Smooth muscle cell (in vitro differentiated cells): ENCODE measurements around the gene MTHFD1L. TPM values are rescaled to one million over a fixed set of nuclear protein-coding genes. Genes with fewer than 3 reads are reported as not detected.

Experiments
- DNase-seq: peaks from one replicate; lab custom pipeline; 2025; ENCODE audit not compliant: unreplicated experiment; lab: John Stamatoyannopoulos, UW
- H2AFZ ChIP-seq: fragments of 200-600 bp; sonication (generic); 2 replicates; pipeline ENCODE4 v1.6.0; 2016; ENCODE audit warnings: antibody characterized with exemption, low read depth, mild to moderate bottlenecking
- H3F3A ChIP-seq: fragments of 200-600 bp; sonication (generic); 2 replicates; pipeline ENCODE4 v1.6.0; 2017; ENCODE audit warnings: antibody characterized with exemption, low read depth
- H3K27ac ChIP-seq: fragments of 200-600 bp; sonication (generic); 2 replicates; pipeline ENCODE4 v1.5.1; 2016; ENCODE audit warnings: low read depth, mild to moderate bottlenecking
- H3K27me3 ChIP-seq: fragments of 200-600 bp; sonication (generic); 2 replicates; pipeline ENCODE4 v1.6.1; 2016; ENCODE audit warnings: low read depth, mild to moderate bottlenecking
- H3K36me3 ChIP-seq: fragments of 200-600 bp; sonication (generic); 2 replicates; pipeline ENCODE4 v1.5.1; 2016; ENCODE audit warnings: low read depth
- H3K4me1 ChIP-seq: fragments of 200-600 bp; sonication (generic); 2 replicates; pipeline ENCODE4 v1.5.1; 2016; ENCODE audit warnings: low read depth
- H3K4me2 ChIP-seq: fragments of 200-600 bp; sonication (generic); 2 replicates; pipeline ENCODE4 v1.6.0; 2016; ENCODE audit warnings: mild to moderate bottlenecking
- H3K4me3 ChIP-seq: fragments of 200-600 bp; sonication (generic); 2 replicates; pipeline ENCODE4 v1.5.1; 2016; ENCODE audit warnings: mild to moderate bottlenecking
- H3K79me2 ChIP-seq: fragments of 200-600 bp; sonication (generic); 2 replicates; pipeline ENCODE4 v1.6.0; 2016; ENCODE audit warnings: low read depth, mild to moderate bottlenecking
- H3K9ac ChIP-seq: fragments of 200-600 bp; sonication (generic); 2 replicates; pipeline ENCODE4 v1.6.0; 2016; ENCODE audit warnings: low read depth
- H3K9me3 ChIP-seq: fragments of 200-600 bp; sonication (generic); replicated peaks from 2 replicates; pipeline ENCODE4 v1.5.1; 2016; ENCODE audit warnings: low read depth
- H4K20me1 ChIP-seq: fragments of 200-600 bp; sonication (generic); 2 replicates; pipeline ENCODE4 v1.6.0; 2016; ENCODE audit warnings: low read depth
- CTCF ChIP-seq: fragments of 200-600 bp; sonication (generic); IDR thresholded peaks from 2 replicates; pipeline ENCODE4 v1.5.1; 2017; ENCODE audit warnings: borderline replicate concordance, mild to moderate bottlenecking, antibody characterized with exemption; ENCODE audit not compliant: insufficient read depth, poor library complexity, severe bottlenecking
- WGBS: methylation state at CpG from one replicate; pipeline ENCODE4 v1.1.7; 2016; ENCODE audit warnings: low lambda C conversion rate; 5-methylcytosine and 5-hydroxymethylcytosine counted together
- polyA plus RNA-seq: library from polyadenylated mRNA; unstranded; fragments of >200 nt; fragmentation: Nextera tagmentation; extraction: Ambion mirVana; gene quantifications from 2 replicates; pipeline ENCODE4 v1.2.1, GENCODE V29; 2016
- total RNA-seq: library from RNA; depleted of rRNA; stranded (reverse); fragments of >200 nt; gene quantifications from 2 replicates; pipeline ENCODE4 v1.2.3, GENCODE V29; 2014

MTHFD1L gene
- total and polyA plus RNA-seq, 2 experiments from 2014 or later, result 35.9 to 46.2 TPM

DNA sequence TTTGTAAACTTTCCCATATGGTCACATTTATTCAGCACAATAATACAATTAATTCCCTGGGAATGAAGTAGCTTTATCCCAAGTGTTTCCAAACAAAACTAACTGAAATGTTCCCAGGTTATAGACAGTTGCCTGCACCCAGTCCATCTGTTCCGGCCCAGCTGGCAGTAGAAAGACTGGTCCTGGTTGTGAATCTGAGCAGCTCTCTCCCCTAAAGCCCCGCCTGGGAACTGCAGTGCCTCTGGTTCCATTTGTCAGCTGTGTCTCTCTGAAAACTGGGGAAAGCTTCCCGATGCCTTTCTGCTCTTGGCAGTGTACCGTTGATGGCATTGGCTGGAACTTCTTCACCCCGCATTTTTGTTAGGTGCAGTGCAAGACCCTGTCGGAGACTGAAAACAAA, 8.7 kb downstream of the MTHFD1L start:
- peaks cover 6% of the 10 kb centered on the region for H3F3A ChIP-seq
- peaks cover 77% of the 10 kb centered on the region for H3K79me2 ChIP-seq
- H3K4me3 ChIP-seq, result no peak overlapping the region
- WGBS, result 85% methylated on average over 6 of the region's 6 CpGs
- H3K9me3 ChIP-seq, result no peaks in the 10 kb centered on the region
- H3K9ac ChIP-seq, result no peak overlapping the region
- no peak overlapping the region for H2AFZ ChIP-seq
- no peaks in the 10 kb centered on the region for H3K27me3 ChIP-seq
- peaks cover 76% of the 10 kb centered on the region for H4K20me1 ChIP-seq
- H3K36me3 ChIP-seq, result peaks cover 4% of the 10 kb centered on the region
- no peak overlapping the region for H3K4me2 ChIP-seq
- H3K4me1 ChIP-seq, result peaks cover 9% of the 10 kb centered on the region
- H3K27ac ChIP-seq, result no peak overlapping the region
- TF ChIP-seq CTCF, result no peak
- no peak for DNase-seq

DNA sequence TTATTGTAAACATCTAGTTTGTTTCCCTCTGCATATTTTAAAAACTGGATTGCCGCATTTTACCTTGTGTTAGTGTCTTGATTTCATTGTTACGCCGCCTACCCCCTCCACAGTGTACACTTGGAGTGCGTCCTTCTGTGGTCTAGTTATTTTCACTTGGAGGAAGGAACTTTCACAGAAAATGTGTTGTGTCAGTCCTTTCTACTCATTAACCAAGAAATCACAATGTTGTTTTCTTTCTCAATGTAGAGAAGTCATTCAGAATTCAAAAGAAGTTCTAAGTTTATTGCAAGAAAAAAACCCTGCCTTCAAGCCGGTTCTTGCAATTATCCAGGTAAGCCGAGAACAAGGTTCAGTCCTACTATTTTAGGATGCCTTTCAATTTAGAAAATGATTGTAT, 10.3 kb downstream of the MTHFD1L start:
- Histone ChIP-seq H4K20me1 (peaks cover 61% of the 10 kb centered on the region), H3K4me2 (no peak overlapping the region), H3K79me2 (peaks cover 76% of the 10 kb centered on the region), H3K9ac (no peak overlapping the region), H3K4me1 (peaks cover 9% of the 10 kb centered on the region), H3F3A (peaks cover 7% of the 10 kb centered on the region), H3K36me3 (peaks cover 4% of the 10 kb centered on the region), H3K27me3 (no peaks in the 10 kb centered on the region), H3K9me3 (no peaks in the 10 kb centered on the region), H2AFZ (no peak overlapping the region), H3K27ac (no peak overlapping the region), H3K4me3 (no peak overlapping the region)
- 92% methylated on average over 6 of the region's 6 CpGs for WGBS
- TF ChIP-seq CTCF, result no peak
- no peak for DNase-seq

GRCh38 chr6:150876598-150876997, 11.1 kb downstream of the MTHFD1L start:
- TF ChIP-seq CTCF, result no peak
- Histone ChIP-seq H3K4me2 (no peak overlapping the region), H4K20me1 (peaks cover 55% of the 10 kb centered on the region), H3K27ac (no peak overlapping the region), H3K9ac (no peak overlapping the region), H3K4me3 (no peak overlapping the region), H3K4me1 (peaks cover 10% of the 10 kb centered on the region), H3K27me3 (no peaks in the 10 kb centered on the region), H3K79me2 (peaks cover 75% of the 10 kb centered on the region), H3K9me3 (no peaks in the 10 kb centered on the region), H3K36me3 (peaks cover 4% of the 10 kb centered on the region), H2AFZ (no peak overlapping the region), H3F3A (peaks cover 13% of the 10 kb centered on the region)
- DNase-seq, result no peak
- 85% methylated on average over 5 of the region's 5 CpGs for WGBS

GRCh38 chr6:150877928-150878327, 12.4 kb downstream of the MTHFD1L start:
- no peak overlapping the region for H2AFZ ChIP-seq
- no peak overlapping the region for H3K9ac ChIP-seq
- H3K27me3 ChIP-seq, result no peaks in the 10 kb centered on the region
- peaks cover 43% of the 10 kb centered on the region for H4K20me1 ChIP-seq
- H3K27ac ChIP-seq, result no peak overlapping the region
- no peaks in the 10 kb centered on the region for H3K9me3 ChIP-seq
- TF ChIP-seq CTCF, result no peak
- no peak overlapping the region for H3K4me3 ChIP-seq
- H3K4me1 ChIP-seq, result peaks cover 23% of the 10 kb centered on the region
- peaks cover 4% of the 10 kb centered on the region for H3K36me3 ChIP-seq
- no peak for DNase-seq
- 97% methylated on average over 8 of the region's 8 CpGs for WGBS
- H3F3A ChIP-seq, result peaks cover 22% of the 10 kb centered on the region
- peaks cover 62% of the 10 kb centered on the region for H3K79me2 ChIP-seq
- H3K4me2 ChIP-seq, result no peak overlapping the region
